Thyroid gland (tissue), 4 donors: Measurements from ENCODE around the gene PIK3AP1.

Experiments used
- POLR2A ChIP-seq, 2 donors: fragments of 450-650 bp; IDR thresholded peaks; one replicate each; pipeline ENCODE4 v1.6.1; 2017; ENCODE audit warnings: antibody characterized with exemption in 2 of 2, mild to moderate bottlenecking in 2 of 2, moderate library complexity in 1 of 2
- TF ChIP-seq, protein P1 (sequence below), 6 experiments: fragments of 200-600 bp in 3 of 6; fragments of 450-650 bp in 3 of 6; sonication (generic) in 3 of 6; IDR thresholded peaks; one replicate each; pipeline ENCODE4 v1.5.1; 2016 to 2019; ENCODE audit warnings: antibody characterized with exemption in 6 of 6, mild to moderate bottlenecking in 2 of 6, inconsistent platforms in 1 of 6, moderate library complexity in 1 of 6

- TF ChIP-seq, protein P1, sequence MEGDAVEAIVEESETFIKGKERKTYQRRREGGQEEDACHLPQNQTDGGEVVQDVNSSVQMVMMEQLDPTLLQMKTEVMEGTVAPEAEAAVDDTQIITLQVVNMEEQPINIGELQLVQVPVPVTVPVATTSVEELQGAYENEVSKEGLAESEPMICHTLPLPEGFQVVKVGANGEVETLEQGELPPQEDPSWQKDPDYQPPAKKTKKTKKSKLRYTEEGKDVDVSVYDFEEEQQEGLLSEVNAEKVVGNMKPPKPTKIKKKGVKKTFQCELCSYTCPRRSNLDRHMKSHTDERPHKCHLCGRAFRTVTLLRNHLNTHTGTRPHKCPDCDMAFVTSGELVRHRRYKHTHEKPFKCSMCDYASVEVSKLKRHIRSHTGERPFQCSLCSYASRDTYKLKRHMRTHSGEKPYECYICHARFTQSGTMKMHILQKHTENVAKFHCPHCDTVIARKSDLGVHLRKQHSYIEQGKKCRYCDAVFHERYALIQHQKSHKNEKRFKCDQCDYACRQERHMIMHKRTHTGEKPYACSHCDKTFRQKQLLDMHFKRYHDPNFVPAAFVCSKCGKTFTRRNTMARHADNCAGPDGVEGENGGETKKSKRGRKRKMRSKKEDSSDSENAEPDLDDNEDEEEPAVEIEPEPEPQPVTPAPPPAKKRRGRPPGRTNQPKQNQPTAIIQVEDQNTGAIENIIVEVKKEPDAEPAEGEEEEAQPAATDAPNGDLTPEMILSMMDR (IDR thresholded peaks at IDR 0.05), result no peak
- TF ChIP-seq POLR2A (IDR thresholded peaks at IDR 0.05), result no peak
Measured at GRCh38 chr10:96676272-96677112, 43.8 kb downstream of the PIK3AP1 start.
